Upper lobe of left lung (tissue), 4 donors: ENCODE data around the gene STK10.

Experiments used
- POLR2AphosphoS5 ChIP-seq, 2 donors: sonication (generic); formaldehyde crosslinking; IDR thresholded peaks; one replicate each; pipeline ENCODE4 v1.5.1; 2017; ENCODE audit warnings: antibody characterized with exemption in 2 of 2
- TF ChIP-seq, protein P1 (sequence below), 6 experiments: fragments of 450-650 bp in 4 of 6; fragments of 200-600 bp in 2 of 6; sonication (generic) in 2 of 6; IDR thresholded peaks; one replicate each; pipeline ENCODE4 v1.5.1; 2016 to 2019; ENCODE audit warnings: antibody characterized with exemption in 6 of 6

DNA sequence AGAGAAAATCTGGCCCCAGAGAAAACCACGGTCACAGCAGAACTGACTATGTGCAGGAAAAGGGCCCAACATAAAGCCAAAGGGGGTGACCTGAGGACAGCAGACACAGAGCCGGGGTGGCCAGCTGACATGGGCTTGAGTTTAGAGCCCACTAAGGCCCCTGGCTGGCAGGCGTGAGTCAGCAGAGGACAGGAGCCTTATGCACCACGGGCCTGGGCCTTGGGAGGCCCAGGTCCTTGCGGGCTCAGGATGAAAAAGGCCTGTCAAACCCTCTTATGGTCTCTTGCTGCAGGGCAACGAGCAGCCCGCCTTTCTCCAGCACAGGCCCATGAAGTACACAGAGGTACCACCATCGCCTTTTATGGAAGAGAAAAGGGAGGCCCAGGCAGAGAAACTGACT is 19.7 kb downstream of the STK10 start:
- no peak for TF ChIP-seq POLR2AphosphoS5 (IDR thresholded peaks at IDR 0.05)
- TF ChIP-seq, protein P1, sequence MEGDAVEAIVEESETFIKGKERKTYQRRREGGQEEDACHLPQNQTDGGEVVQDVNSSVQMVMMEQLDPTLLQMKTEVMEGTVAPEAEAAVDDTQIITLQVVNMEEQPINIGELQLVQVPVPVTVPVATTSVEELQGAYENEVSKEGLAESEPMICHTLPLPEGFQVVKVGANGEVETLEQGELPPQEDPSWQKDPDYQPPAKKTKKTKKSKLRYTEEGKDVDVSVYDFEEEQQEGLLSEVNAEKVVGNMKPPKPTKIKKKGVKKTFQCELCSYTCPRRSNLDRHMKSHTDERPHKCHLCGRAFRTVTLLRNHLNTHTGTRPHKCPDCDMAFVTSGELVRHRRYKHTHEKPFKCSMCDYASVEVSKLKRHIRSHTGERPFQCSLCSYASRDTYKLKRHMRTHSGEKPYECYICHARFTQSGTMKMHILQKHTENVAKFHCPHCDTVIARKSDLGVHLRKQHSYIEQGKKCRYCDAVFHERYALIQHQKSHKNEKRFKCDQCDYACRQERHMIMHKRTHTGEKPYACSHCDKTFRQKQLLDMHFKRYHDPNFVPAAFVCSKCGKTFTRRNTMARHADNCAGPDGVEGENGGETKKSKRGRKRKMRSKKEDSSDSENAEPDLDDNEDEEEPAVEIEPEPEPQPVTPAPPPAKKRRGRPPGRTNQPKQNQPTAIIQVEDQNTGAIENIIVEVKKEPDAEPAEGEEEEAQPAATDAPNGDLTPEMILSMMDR (IDR thresholded peaks at IDR 0.05): no peak
